ENCODE measurements around the gene SSR1.

Gene SSR1

DNA sequence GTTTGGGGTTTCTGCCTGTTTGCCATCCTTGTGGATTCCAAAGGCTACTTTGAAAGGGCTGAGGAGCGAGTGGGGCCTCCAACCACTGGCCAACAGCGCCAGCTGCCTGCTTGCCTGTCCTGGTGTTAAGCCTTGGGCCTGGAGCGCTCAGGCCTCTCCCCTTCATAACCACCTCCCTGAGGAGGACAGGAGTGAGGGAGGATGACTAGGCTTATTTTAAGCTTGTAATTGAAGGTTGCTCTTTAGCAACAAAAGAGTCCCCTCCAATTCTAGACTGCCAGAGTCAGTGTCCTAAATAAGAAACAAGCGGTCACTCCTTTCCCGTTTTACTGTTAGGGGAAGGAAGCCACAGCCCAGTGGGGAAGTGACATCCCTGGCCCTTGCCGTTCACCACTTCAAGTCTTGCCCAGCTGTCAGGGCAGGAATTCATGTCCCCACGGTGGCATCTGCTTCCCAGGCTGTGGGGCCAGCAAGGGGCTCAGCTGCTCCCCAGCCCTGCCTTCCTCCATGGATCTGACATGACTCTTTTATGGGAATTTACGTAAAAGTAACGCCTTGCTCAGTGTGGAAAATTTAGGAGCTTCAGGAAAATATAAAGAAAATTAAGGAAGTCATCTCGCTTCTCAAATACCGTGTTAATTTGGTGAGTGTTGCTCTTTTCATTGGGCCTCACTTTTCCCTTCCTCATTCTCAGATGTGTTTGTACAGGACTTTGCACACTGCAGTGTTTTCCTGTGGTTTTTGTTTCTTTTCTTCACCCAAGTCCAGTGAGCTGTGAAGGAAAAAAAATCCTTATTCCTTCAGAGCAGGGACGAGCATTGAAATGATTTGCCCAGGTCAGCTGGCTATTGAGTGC is 57.8 kb downstream of the SSR1 start:
- DNase-seq, result no peak

DNA sequence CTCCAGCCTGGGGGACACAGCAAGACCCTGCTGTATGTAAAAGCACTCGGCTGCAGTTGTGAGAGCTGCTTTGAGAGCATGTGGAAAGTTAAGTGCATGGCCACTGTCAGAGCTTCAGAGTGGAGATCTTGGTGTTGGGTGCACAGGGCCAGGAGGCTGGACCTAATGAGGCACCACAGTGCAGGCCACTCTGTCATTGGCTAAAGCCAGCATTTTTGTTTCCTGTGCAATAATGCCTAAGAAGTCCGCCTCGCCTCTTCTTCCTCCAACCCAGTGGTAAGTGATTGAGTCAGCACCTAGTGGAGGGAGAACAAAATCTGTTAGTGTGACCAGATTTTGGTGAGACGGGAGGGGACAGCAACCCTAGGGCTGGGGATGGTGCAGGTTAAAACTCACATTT is 60.6 kb downstream of the SSR1 start:
- no peak for DNase-seq

DNA sequence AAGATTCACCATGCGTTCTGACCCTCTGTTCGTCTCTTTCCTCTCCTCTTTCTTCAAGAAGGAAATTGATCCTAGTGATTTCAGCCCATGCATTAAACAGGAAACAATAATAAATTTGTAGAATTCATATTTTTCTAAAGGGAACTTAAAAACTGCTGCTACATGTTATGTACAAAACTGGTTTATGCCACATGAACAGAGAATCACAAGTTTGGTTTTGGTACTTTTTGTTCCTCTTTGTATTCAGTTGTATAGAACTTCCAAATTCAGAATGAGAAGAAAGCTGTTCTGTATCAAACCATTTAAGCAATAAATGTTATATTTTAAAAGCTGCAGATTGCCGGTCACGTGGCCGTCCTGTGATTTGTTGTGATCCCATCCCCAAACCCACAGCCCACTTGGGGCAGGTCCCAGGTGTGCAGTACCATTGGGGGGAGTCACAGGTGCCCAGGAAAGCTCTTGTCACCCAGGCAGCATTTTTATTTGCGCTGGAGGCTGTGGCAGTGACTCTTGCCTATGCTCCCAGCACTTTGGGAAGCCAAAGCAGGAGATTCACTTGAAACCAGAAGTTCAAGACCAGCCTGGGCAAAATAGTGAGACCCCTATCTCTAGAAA is 61.2 kb downstream of the SSR1 start:
- DNase-seq, result no peak

DNA sequence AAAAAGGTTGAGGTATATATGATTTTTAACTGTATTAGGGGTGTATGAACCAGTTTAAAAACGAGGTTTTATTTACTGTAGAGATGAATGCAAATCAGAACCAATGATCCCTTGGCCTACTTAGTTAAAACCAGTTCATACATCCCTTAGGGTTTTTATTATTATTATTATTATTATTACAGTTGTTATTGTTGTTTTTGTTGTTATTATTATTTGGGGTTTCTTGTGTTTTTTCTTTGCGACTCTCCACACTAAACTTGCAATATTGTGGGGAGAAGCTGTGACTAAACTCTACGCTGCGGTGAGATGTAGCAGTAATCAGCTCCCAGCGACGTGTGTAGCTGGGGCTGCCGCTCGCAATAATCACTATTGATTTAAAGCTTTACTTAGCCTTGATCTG is 62.2 kb downstream of the SSR1 start:
- DNase-seq, result no peak

DNA sequence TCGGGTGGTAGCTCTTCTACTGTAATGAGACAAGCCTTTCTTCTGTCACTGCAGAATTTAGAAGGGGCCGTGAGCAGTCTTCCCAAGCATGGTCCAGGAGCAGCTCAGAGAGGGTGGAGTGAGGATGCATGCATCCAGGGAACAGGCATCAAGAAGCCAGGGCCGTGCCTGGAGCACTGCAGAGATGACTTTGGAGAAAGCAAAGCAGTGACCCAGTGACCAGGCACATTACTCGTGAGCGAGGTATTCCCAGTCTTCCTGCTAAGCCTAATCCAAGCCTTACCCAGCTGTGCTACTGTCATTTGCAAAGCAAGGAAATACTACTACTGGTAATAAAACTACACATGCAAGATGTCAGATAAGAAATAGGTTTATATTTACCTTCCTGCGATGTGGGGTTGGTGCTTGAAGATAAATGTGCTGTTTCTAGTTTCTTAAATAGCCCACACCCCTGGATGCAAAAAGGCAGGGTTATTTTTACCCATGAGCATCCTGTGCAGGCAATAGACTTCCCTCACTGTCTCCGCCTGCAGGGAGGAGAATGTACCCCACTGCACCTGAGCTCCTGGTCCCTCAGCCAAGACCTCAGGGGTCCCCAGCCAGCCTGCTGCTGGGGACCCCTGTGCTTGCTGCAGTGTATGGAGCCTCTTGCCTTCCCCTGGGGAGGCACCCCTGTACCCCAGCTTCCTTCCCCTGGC is 62.9 kb downstream of the SSR1 start:
- no peak for DNase-seq

DNA sequence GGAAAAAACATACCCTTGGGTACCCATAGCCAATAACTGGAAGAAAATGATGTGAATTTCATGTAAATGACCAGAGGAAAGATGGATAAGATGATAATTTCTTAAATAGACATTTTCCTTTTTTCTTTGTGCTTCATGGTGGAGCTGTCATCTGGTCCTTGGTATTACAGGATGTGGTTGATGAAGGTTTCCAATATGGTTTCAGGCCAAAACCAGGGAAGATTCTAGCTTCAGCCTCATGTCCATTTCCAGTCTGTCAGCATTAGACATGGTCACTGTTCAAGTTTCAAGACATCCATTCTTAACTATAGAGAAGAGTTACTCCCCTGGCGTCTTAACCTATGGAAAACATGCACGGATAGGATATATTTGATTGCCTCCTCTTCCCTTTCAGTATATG is 63.6 kb downstream of the SSR1 start:
- no peak for DNase-seq

DNA sequence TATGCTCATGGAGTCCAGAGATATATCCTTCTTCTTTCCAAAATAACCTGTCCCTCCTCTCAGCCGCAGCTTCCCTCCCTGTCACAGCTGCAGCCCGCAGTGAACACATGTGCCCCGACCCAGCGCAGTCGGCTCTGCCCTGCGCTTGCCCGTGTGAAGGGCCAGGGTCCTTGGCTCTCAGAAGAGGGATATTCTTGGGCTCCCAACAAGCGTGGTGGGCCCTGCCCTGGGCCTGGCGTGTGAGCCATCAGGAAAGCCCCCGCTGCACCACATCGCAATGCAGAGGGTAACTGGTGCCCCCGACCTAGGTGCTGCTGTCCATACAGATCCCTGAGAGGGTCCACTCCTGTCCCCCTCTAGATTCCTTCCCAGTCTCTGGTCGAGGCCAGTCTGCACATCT is 65.2 kb downstream of the SSR1 start:
- DNase-seq, result no peak

DNA sequence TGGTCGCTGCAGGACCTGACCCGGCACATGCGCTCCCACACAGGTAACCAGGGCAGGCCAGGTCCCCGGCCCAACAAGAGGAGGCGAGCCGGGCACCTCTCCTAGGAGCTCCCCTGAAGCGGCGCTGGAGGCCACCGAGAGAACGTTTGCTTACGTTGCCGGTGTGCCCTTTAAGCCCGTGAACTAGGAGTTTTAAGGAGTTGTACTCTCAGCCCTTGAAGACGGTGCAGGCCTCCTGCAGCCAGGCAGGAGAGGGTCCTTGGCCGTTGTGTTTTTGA is 65.9 kb downstream of the SSR1 start:
- no peak for DNase-seq

DNA sequence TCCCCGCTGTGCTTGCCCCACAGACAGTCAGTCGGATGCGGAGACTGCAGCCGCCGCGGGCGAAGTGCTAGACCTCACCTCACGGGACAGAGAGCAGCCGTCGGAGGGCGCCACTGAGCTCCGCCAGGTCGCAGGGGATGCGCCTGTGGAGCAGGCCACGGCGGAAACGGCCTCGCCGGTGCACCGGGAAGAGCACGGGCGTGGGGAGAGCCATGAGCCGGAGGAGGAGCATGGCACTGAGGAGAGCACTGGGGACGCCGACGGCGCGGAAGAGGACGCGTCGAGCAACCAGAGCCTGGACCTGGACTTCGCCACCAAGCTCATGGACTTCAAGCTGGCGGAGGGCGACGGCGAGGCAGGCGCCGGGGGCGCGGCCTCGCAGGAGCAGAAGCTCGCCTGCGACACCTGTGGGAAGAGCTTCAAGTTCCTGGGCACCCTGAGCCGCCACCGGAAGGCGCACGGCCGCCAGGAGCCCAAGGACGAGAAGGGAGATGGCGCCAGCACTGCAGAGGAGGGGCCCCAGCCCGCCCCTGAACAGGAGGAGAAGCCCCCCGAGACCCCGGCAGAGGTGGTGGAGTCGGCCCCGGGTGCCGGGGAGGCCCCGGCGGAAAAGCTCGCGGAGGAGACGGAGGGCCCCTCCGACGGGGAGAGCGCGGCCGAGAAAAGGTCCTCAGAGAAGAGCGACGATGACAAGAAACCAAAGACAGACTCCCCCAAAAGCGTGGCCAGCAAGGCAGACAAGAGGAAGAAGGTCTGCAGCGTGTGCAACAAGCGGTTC is 66.4 kb downstream of the SSR1 start:
- no peak for DNase-seq

DNA sequence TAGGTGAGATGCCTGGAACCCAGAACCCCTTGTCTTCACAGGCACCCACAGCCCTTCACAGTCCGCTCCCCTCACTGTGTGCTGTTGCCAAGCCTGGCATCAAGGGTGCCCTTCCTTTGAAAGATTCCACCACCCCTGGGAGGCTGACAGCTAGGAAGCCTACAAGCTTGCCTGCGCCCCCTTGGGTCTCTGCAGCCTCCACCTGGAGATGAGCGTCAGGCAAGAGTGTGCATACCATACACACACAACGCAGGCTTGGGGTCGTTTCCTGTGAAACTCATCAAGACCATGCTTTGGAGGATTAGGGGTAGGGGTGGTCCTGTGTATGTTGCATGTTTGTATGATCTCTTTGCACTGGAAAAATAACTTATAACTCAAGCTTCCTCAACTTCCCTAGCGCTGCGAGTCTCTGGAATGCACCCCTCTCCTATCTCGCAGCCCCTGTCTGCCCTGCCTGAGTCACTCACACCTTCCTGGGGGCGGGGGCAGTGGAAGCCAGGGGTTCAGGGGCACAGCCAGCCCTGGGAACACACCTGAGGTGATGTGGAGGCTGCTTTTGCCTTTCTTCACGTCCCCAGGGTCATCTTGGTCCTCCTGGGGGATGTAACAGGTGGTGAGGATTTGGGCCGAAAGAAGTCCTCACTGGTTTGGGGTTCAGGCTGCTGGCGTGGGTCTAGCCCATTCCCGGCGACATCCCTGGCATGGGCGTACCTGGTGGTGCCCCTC is 67.2 kb downstream of the SSR1 start:
- DNase-seq, result no peak

DNA sequence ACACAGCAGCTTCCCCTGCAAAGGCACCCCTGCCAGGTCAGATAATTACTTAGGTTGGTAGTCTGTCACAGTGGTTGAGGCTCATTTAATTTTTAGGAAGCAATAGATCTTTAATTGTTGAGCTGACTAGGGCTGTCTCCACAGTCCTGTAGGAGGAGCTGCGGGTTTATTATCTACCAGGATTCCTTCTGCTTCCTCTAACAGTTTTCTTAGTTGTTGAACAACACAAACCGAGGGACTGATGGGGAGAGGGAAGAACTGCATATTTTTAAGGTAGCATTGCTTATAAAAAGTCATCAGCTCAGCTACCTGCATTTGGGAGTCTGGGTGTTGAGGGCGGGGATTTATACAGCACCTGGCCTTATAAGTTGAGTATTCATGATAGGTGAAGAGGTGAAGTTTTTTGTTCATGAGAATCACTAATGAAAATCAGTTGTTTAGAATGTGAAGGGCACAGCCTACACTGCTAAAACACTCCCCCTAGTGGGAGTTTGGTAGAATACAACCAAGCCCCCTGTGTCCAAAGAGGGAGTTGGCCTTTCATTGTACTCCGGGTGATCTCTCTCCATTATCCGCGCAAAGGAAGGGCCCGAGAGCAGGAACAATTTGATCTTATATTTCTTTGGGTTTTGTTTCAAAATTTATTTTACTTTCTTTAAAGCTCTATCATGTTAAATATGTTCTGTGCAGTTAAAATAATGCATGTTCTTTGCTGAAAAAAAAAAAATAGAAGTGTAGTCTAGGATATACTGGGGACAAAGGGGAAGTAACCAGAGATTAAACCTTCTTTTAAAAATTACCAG is 69.6 kb downstream of the SSR1 start:
- no peak for DNase-seq

DNA sequence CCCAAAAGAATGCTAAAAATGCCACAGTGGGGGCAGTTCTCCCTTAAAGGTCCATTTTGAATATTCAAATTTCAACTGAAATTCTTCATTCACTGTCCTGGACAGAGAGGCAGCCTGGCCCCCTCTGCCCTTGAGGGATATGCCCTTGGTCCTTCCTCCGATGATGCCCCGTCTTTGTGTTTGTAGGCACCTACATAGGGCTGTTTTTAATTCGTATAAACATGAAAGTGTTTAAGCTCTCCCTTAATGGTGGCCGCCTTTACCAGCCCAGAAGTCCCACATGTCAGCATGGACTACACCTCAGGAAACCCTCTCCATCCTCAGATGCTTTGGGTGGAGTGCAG is 70.2 kb downstream of the SSR1 start:
- no peak for DNase-seq

DNA sequence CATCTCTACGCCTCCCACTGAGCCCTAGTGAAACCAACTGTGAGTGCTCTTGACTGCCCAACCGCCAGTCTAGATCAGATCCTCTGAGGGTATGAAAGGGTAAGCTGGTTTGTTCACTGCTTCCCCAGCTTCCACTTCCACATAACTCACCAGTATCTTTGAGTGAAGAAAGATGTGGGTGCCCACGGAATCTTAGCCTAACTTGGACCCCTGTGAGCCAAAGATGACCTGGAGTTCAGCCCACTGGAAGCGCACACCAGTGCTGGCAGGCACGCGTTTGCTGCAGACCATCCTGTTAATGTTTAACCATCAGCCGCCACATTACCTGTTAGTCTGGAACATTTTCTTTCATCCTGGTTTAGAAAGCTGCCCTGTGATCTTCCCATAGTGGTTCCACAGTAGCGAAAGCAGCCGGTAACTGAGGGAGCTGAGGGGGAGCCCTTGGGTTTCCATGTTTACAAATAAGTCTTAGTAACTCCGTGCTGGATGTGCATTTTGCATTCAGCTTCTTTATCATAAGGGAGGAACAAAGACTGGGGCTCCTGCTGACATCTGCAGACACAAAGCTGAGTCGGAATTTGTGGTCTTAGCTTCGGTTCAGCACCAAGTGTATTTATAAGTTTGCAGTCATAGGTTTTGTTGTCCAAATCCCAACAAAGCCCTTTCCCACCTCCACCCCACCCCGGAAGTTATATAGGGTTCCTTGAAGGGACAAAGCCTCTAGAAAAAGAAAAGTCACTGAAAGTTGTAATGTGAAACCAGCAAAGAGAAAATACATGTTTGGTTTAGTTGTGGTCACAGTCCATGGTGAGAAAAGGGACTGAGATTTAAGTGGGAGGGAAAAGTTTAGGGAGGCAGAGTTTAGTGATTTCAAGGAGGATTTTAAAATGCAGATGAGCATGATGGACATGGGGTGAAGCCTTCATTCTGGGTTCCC is 71.0 kb downstream of the SSR1 start:
- no peak for DNase-seq

DNA sequence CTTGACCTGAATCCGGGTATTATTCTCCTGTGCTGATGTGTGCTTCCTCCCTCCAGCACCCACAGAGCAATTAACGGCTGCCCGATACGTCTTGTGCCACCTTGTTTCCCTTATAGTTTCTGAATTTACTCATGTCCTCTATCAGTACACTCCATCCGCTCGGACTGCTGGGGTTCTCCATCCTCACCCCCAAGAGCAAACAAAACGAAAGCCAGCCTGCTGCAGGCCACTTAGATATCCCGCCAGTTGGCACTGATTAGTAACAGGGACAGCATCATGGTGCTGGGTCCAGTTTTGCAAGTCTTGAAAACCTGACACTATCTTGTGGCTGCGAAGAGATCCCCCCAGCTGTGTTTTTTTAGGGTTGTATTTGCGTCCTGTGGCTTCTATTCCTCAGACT is 71.8 kb downstream of the SSR1 start:
- no peak for DNase-seq

DNA sequence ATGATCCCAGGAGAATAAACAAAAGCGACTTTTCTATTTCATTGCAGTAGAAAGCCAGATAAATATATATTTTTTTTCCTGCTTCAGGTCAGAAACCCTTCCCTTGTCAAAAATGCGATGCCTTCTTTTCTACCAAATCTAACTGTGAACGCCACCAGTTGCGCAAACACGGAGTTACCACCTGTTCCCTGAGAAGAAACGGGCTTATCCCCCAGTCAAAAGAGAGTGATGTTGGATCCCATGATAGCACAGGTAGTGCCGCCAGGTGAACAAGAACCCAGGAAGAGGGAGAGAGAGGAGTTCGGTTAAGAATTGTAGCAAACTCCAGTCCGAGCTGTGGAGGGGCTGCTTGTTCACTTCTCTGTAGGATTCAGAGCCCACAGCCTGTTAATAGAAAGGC is 72.6 kb downstream of the SSR1 start:
- DNase-seq, result no peak

DNA sequence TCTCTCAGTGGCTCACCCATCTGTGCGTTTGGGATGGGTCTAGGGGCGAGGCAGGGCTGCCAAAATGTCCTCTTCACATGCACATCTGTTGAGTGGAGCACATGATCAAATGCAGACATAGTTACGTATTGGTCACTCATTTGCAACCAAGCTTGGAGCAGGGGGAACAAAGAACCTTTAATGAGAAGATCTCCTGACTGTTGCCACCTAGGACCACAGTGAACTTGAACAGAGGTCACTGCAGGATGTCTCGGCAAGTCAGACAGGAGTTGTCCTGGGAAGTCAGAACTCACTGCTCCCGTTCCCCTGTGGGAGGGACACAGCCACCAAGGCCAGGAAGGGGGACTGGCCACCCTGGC is 73.4 kb downstream of the SSR1 start:
- no peak for DNase-seq

DNA sequence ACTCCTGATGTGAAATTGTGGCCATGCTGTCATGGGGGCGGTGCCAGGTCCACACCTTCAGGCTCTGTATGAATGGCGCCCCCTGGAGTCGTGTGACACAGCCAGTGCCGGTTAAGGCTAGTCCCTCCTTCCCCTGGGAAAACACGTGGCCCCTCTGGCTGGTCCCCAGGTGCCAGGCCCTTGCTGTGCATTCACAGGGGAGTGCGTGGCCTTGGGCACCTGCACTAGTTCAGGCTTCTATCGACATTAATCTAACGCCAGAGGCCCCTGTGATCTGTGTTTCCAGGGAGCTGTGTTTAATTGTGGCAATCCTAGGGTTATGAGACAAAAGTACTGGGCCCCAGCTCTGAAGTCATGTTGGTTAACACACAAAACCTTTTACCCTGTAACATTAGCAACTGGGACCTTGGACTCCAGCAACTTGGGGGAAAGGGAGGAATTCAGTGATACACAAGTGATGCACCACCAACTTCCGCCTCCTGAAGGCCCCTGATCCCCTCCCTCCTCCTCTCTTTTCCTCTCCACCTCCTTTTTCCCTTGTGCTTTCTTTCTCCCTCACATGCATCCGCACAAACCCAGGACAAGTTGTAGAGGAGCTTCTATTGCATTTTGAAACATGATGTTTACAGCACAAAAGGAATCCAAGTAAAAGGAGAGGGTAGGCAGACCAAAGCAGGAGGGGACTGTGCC is 74.0 kb downstream of the SSR1 start:
- no peak for DNase-seq

DNA sequence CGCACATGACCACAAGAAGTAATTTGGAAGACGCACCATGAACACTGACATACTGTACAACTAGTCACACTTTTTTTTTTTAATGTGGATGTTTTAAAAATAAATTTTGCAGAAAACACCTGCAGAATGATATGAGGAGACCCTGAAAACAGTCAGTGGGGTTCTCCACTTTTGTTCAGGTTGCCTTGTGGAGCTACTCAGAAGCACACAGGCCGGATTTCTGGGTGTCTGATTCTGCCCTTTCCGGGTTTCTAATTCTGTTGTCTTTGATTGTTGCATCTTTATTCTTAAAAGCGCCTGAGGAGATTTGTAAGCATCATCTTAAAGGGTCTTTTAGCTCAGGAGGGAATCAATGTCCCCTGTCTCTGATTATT is 74.5 kb downstream of the SSR1 start:
- DNase-seq, result no peak

DNA sequence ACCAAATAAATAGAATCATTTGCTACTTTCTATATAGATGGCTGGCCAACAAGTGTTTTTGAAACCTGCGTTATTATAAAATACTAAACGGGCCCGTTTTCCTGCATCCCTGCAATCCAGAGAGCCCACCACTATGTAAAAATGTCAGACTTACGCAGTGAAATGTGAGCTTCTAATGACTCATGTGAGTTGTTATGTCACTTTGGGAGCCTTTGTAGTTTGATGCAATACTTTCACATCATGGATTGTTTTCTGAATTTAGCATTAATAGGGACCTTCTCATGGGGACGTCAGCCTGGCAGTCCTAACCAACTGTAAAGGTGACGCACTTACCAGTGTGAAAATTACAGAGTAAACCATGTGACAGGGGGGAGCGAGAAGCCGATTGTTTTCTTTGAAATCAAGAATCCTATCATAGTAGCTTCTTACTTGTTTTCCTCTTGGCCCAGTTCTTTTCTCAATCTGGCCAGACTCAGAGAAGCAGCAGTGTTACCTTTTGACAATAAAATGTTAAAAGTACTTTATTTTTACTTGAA is 75.3 kb downstream of the SSR1 start:
- DNase-seq, result no peak

Measured in activated effector memory CD4-positive, alpha-beta T cell treated with Interleukin-2 at 50 U/mL for 16 hours (primary cell).